Gastrocnemius medialis (tissue), 4 donors: ENCODE measurements around the gene SUGCT.

Experiments used
- POLR2A ChIP-seq, 2 donors: fragments of 450-650 bp; IDR thresholded peaks; one replicate each; pipeline ENCODE4 v1.6.1; 2017; ENCODE audit warnings: antibody characterized with exemption in 2 of 2, mild to moderate bottlenecking in 2 of 2, moderate library complexity in 2 of 2
- TF ChIP-seq, protein P1 (sequence below), 5 experiments: fragments of 450-650 bp in 3 of 5; fragments of 200-600 bp in 2 of 5; sonication (generic) in 2 of 5; IDR thresholded peaks in 4 of 5; conservative IDR thresholded peaks in 1 of 5; 1 replicate in 4 of 5; 2 replicates in 1 of 5; pipeline ENCODE4 v1.5.1; 2016 to 2019; ENCODE audit warnings: antibody characterized with exemption in 5 of 5, mild to moderate bottlenecking in 3 of 5, moderate library complexity in 3 of 5

DNA sequence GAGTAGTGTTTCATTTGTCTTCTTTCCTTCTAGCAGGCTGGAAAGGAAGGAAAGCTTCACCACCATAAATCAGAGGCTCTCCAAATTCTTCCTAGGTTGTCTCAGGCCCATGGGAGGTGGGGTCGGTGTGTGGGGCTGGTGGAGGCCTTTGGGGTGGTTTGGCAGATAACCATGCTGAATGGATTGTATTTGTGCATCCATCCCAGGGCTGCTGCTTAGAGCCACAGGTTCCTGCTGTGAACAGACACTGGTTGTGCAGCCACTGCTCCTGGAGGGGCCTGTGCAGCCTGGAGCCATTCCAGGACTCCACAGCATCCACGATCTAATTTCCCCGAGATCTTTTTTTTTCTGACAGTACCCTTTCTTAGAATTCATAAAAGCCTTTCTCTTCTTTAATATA lies 741.8 kb downstream of the SUGCT start:
- TF ChIP-seq, protein P1, sequence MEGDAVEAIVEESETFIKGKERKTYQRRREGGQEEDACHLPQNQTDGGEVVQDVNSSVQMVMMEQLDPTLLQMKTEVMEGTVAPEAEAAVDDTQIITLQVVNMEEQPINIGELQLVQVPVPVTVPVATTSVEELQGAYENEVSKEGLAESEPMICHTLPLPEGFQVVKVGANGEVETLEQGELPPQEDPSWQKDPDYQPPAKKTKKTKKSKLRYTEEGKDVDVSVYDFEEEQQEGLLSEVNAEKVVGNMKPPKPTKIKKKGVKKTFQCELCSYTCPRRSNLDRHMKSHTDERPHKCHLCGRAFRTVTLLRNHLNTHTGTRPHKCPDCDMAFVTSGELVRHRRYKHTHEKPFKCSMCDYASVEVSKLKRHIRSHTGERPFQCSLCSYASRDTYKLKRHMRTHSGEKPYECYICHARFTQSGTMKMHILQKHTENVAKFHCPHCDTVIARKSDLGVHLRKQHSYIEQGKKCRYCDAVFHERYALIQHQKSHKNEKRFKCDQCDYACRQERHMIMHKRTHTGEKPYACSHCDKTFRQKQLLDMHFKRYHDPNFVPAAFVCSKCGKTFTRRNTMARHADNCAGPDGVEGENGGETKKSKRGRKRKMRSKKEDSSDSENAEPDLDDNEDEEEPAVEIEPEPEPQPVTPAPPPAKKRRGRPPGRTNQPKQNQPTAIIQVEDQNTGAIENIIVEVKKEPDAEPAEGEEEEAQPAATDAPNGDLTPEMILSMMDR (IDR thresholded peaks at IDR 0.05 in 4 of 5, conservative IDR thresholded peaks at IDR 0.05 in 1 of 5), result no peak
- no peak for TF ChIP-seq POLR2A (IDR thresholded peaks at IDR 0.05)
